Stimulated activated CD8-positive, alpha-beta memory T cell treated with anti-CD3 and anti-CD28 coated beads, Interleukin-2, amount 100 ng/mL, for 1 hour (primary cell): ENCODE results near the gene USP37.
"Not testable (repeated sequence)": the region's sequence is repeated elsewhere in the genome, so short reads cannot be mapped to it uniquely, and the experiment has no call there.

Experiments used
- DNase-seq, 2 donors: peaks; one replicate each; pipeline ENCODE4 v3.0.0-alpha.2; 2020; ENCODE audit warnings: low read depth in 2 of 2

The USP37 gene

GRCh38 chr2:218547978-218548377, 20.2 kb downstream of the USP37 start:
- no peak for DNase-seq

GRCh38 chr2:218547511-218547910, 20.6 kb downstream of the USP37 start:
- DNase-seq, result no peak

GRCh38 chr2:218546012-218546411, 22.1 kb downstream of the USP37 start:
- no peak for DNase-seq

- no peak for DNase-seq
Measured at GRCh38 chr2:218540015-218540414, 28.1 kb downstream of the USP37 start.

GRCh38 chr2:218536804-218537494, 31.2 kb downstream of the USP37 start:
- DNase-seq, result no peak

- no peak for DNase-seq
Measured at GRCh38 chr2:218529990-218530389, 38.2 kb downstream of the USP37 start.

GRCh38 chr2:218528409-218528808, 39.7 kb downstream of the USP37 start:
- not testable (repeated sequence) for DNase-seq

GRCh38 chr2:218523651-218524050, 44.5 kb downstream of the USP37 start:
- DNase-seq, result no peak

- DNase-seq, result no peak
Measured at GRCh38 chr2:218518876-218519275, 49.3 kb downstream of the USP37 start.

GRCh38 chr2:218517434-218518206, 50.5 kb downstream of the USP37 start:
- no peak for DNase-seq

- DNase-seq, result no peak
Measured at GRCh38 chr2:218516614-218517013, 51.5 kb downstream of the USP37 start.

GRCh38 chr2:218513676-218514075, 54.5 kb downstream of the USP37 start:
- no peak for DNase-seq

GRCh38 chr2:218508299-218508698, 59.9 kb downstream of the USP37 start:
- DNase-seq, result no peak

GRCh38 chr2:218505754-218506371, 62.3 kb downstream of the USP37 start:
- DNase-seq, result no peak

- DNase-seq, result no peak
Measured at GRCh38 chr2:218501665-218502064, 66.5 kb downstream of the USP37 start.

GRCh38 chr2:218500501-218501060, 67.6 kb downstream of the USP37 start:
- DNase-seq, result no peak

- no peak for DNase-seq
Measured at GRCh38 chr2:218485986-218486667, 82.0 kb downstream of the USP37 start.

GRCh38 chr2:218482651-218483050, 85.5 kb downstream of the USP37 start:
- no peak for DNase-seq

- no peak for DNase-seq
Measured at GRCh38 chr2:218479595-218479994, 88.6 kb downstream of the USP37 start.

- DNase-seq, result no peak
Measured at GRCh38 chr2:218478544-218478943, 89.6 kb downstream of the USP37 start.

- DNase-seq, result no peak
Measured at GRCh38 chr2:218477247-218477646, 90.9 kb downstream of the USP37 start.

- DNase-seq, result no peak
Measured at GRCh38 chr2:218476676-218477075, 91.5 kb downstream of the USP37 start.
